Neuronal stem cell (in vitro differentiated cells): Measurements from ENCODE around the gene C7orf57.

ENCODE experiments used
- DNase-seq: peaks from one replicate; pipeline ENCODE4 v3.0.0-alpha.2; 2013; ENCODE audit warnings: low spot score
- H2AFZ ChIP-seq: one replicate; pipeline ENCODE4 v1.6.1; 2013; ENCODE audit warnings: mild to moderate bottlenecking, low read length, inconsistent platforms
- H2AK5ac ChIP-seq: 2 replicates; pipeline ENCODE4 v1.6.1; 2013; ENCODE audit warnings: low read depth, mild to moderate bottlenecking, inconsistent platforms, low read length, moderate library complexity, mixed read lengths
- H2BK120ac ChIP-seq: 2 replicates; pipeline ENCODE4 v1.6.1; 2013; ENCODE audit warnings: low read depth, mild to moderate bottlenecking, inconsistent platforms, low read length, moderate library complexity, mixed read lengths
- H2BK12ac ChIP-seq: one replicate; pipeline ENCODE4 v1.6.1; 2013; ENCODE audit warnings: low read length, inconsistent platforms
- H2BK15ac ChIP-seq: 2 replicates; pipeline ENCODE4 v1.6.1; 2013; ENCODE audit warnings: mild to moderate bottlenecking, low read length, inconsistent platforms, mixed read lengths
- H2BK5ac ChIP-seq: one replicate; pipeline ENCODE4 v1.6.1; 2013; ENCODE audit warnings: inconsistent platforms, mild to moderate bottlenecking, low read length, moderate library complexity
- H3K14ac ChIP-seq: one replicate; pipeline ENCODE4 v1.6.1; 2013; ENCODE audit warnings: low read length, inconsistent platforms
- H3K18ac ChIP-seq: 2 replicates; pipeline ENCODE4 v1.6.1; 2013; ENCODE audit warnings: low read length, inconsistent platforms
- H3K23ac ChIP-seq: 2 replicates; pipeline ENCODE4 v1.6.1; 2013; ENCODE audit warnings: low read depth, mild to moderate bottlenecking, mixed read lengths, low read length, inconsistent platforms; ENCODE audit not compliant: poor library complexity
- H3K27ac ChIP-seq: replicated peaks from 3 replicates; pipeline ENCODE4 v1.5.1; 2013; ENCODE audit warnings: low read length, inconsistent platforms
- H3K27me3 ChIP-seq, 3 experiments: 2 replicates each; pipeline ENCODE4 v1.6.1; 2013; ENCODE audit warnings: low read length in 3 of 3, mild to moderate bottlenecking in 2 of 3, inconsistent platforms in 1 of 3, low read depth in 1 of 3, mixed read lengths in 1 of 3, moderate library complexity in 1 of 3; ENCODE audit not compliant: control insufficient read depth in 3 of 3, insufficient read depth in 3 of 3
- H3K36me3 ChIP-seq, 2 donors: replicated peaks in 1 of 2; 2 replicates each; pipeline ENCODE4 v1.6.1; 2013; ENCODE audit warnings: low read length in 2 of 2; ENCODE audit not compliant: control insufficient read depth in 2 of 2, insufficient read depth in 2 of 2
- H3K4ac ChIP-seq: 2 replicates; pipeline ENCODE4 v1.6.1; 2013; ENCODE audit warnings: inconsistent platforms, mild to moderate bottlenecking, low read length, moderate library complexity
- H3K4me1 ChIP-seq, 2 donors: 1 replicate in 1 of 2; 2 replicates in 1 of 2; pipeline ENCODE4 v1.6.1; 2013; ENCODE audit warnings: low read length in 2 of 2, low read depth in 1 of 2; ENCODE audit not compliant: control insufficient read depth in 2 of 2, insufficient read depth in 1 of 2
- H3K4me2 ChIP-seq: one replicate; pipeline ENCODE4 v1.6.1; 2013; ENCODE audit warnings: mild to moderate bottlenecking, low read length, inconsistent platforms; ENCODE audit not compliant: insufficient read depth, poor library complexity, severe bottlenecking
- H3K4me3 ChIP-seq, 2 donors: 2 replicates each; pipeline ENCODE4 v1.5.1; 2013; ENCODE audit warnings: low read length in 2 of 2, mild to moderate bottlenecking in 2 of 2, inconsistent platforms in 1 of 2, moderate library complexity in 1 of 2
- H3K79me1 ChIP-seq: one replicate; pipeline ENCODE4 v1.6.1; 2013; ENCODE audit warnings: low read depth, mild to moderate bottlenecking, inconsistent platforms, low read length, moderate library complexity
- H3K9ac ChIP-seq: one replicate; pipeline ENCODE4 v1.6.1; 2013; ENCODE audit warnings: mild to moderate bottlenecking, low read depth, low read length, inconsistent platforms; ENCODE audit not compliant: poor library complexity
- H3K9me3 ChIP-seq, 2 donors: replicated peaks in 1 of 2; 2 replicates each; pipeline versions ENCODE3 to v1.6.1; 2013; ENCODE audit warnings: low read length in 2 of 2, mild to moderate bottlenecking in 2 of 2, inconsistent platforms in 1 of 2, low read depth in 1 of 2, mixed read lengths in 1 of 2, moderate library complexity in 1 of 2; ENCODE audit not compliant: control insufficient read depth in 2 of 2, insufficient read depth in 1 of 2
- H4K8ac ChIP-seq: one replicate; pipeline ENCODE4 v1.6.1; 2013; ENCODE audit warnings: low read depth, mild to moderate bottlenecking, inconsistent platforms, low read length, moderate library complexity
- H4K91ac ChIP-seq: one replicate; pipeline ENCODE4 v1.6.1; 2013; ENCODE audit warnings: low read length, low read depth, mild to moderate bottlenecking, inconsistent platforms; ENCODE audit not compliant: poor library complexity
- WGBS, 2 donors: extraction: QIAGEN DNeasy Blood & Tissue Kit; methylation state at CpG; one replicate each; pipeline ENCODE4 v1.1.7; 2013; ENCODE audit warnings: missing lambda C conversion rate in 2 of 2, mixed read lengths in 1 of 2; ENCODE audit not compliant: insufficient read length in 2 of 2, insufficient replicate concordance in 1 of 2; ENCODE audit errors: extremely low coverage in 2 of 2; 5-methylcytosine and 5-hydroxymethylcytosine counted together

The C7orf57 gene

GRCh38 chr7:48102530-48102929, 67.2 kb downstream of the C7orf57 start:
- no peak overlapping the region for H2BK120ac ChIP-seq

GRCh38 chr7:48105045-48105444, 69.7 kb downstream of the C7orf57 start:
- no peaks in the 10 kb centered on the region for H3K27me3 ChIP-seq
- no CpG with 5 or more reads among the region's 5 CpGs for WGBS, 2 donors
- H4K91ac ChIP-seq: no peak overlapping the region
- H2BK120ac ChIP-seq: no peak overlapping the region
- H3K27ac ChIP-seq: no peak overlapping the region
- H3K4me1 ChIP-seq: no peaks in the 10 kb centered on the region
- no peaks in the 10 kb centered on the region for H3K9me3 ChIP-seq
- no peak overlapping the region for H3K4ac ChIP-seq
- H3K14ac ChIP-seq: no peak overlapping the region
- H3K23ac ChIP-seq: peak overlapping the region; percentile 21
- H2BK15ac ChIP-seq: no peak overlapping the region
- no peak overlapping the region for H2AK5ac ChIP-seq
- H2AFZ ChIP-seq: no peak overlapping the region
- no peak for DNase-seq
- no peak overlapping the region for H2BK5ac ChIP-seq
- H3K18ac ChIP-seq: no peak overlapping the region
- no peak overlapping the region for H3K9ac ChIP-seq
- H4K8ac ChIP-seq: no peak overlapping the region
- H3K36me3 ChIP-seq: peaks cover 36 to 83% of the 10 kb centered on the region in 2 donors
- H3K4me2 ChIP-seq: no peak overlapping the region
- H3K4me3 ChIP-seq: no peak overlapping the region
- no peak overlapping the region for H2BK12ac ChIP-seq
- H3K79me1 ChIP-seq: no peaks in the 10 kb centered on the region

More at GRCh38 chr7:48102530-48102929, 67.2 kb downstream of the C7orf57 start:
- no peak overlapping the region for H3K4ac ChIP-seq
- H3K4me1 ChIP-seq: no peaks in the 10 kb centered on the region
- peak overlapping the region; percentile 58 for H4K91ac ChIP-seq
- no peak overlapping the region for H2AFZ ChIP-seq
- H3K4me2 ChIP-seq: no peak overlapping the region
- H4K8ac ChIP-seq: no peak overlapping the region
- H3K4me3 ChIP-seq: no peak overlapping the region
- WGBS, 2 donors: no CpG with 5 or more reads among the region's 4 CpGs
- no peak overlapping the region for H3K23ac ChIP-seq
- DNase-seq: no peak
- no peak overlapping the region for H3K27ac ChIP-seq
- no peak overlapping the region for H3K9ac ChIP-seq
- H2BK5ac ChIP-seq: no peak overlapping the region
- H2AK5ac ChIP-seq: no peak overlapping the region
- no peak overlapping the region for H3K18ac ChIP-seq
- no peaks in the 10 kb centered on the region for H3K9me3 ChIP-seq
- no peak overlapping the region for H2BK12ac ChIP-seq
- no peak overlapping the region for H2BK15ac ChIP-seq
- H3K79me1 ChIP-seq: no peaks in the 10 kb centered on the region
- H3K27me3 ChIP-seq: no peaks in the 10 kb centered on the region
- H3K14ac ChIP-seq: no peak overlapping the region
- H3K36me3 ChIP-seq: peaks cover 30 to 88% of the 10 kb centered on the region in 2 donors

- Histone ChIP-seq H3K9ac (no peak overlapping the region), H2AFZ (no peak overlapping the region), H3K27me3 (no peaks in the 10 kb centered on the region), H3K79me1 (no peaks in the 10 kb centered on the region), H3K27ac (no peak overlapping the region), H2BK120ac (no peak overlapping the region), H3K9me3 (no peaks in the 10 kb centered on the region), H2BK15ac (no peak overlapping the region), H2AK5ac (no peak overlapping the region), H3K14ac (no peak overlapping the region), H2BK12ac (no peak overlapping the region), H2BK5ac (no peak overlapping the region), H3K4ac (no peak overlapping the region), H3K4me3 (no peak overlapping the region), H4K8ac (no peak overlapping the region), H3K36me3 (peaks cover 32 to 67% of the 10 kb centered on the region in 2 donors), H4K91ac (no peak overlapping the region), H3K23ac (no peak overlapping the region), H3K4me1 (no peaks in the 10 kb centered on the region), H3K4me2 (no peak overlapping the region), H3K18ac (no peak overlapping the region)
- DNase-seq: no peak
- no CpG with 5 or more reads among the region's 29 CpGs for WGBS, 2 donors
Measured at GRCh38 chr7:48106906-48107659, 71.7 kb downstream of the C7orf57 start.

GRCh38 chr7:48107926-48108472, 72.7 kb downstream of the C7orf57 start:
- Histone ChIP-seq H3K18ac (no peak overlapping the region), H2BK15ac (no peak overlapping the region), H3K23ac (peak overlapping the region; percentile 29), H3K4me1 (no peaks in the 10 kb centered on the region), H2AK5ac (no peak overlapping the region), H4K8ac (no peak overlapping the region), H3K4me2 (no peak overlapping the region), H2BK120ac (no peak overlapping the region), H3K79me1 (no peaks in the 10 kb centered on the region), H2BK12ac (no peak overlapping the region), H3K4me3 (no peak overlapping the region), H3K14ac (no peak overlapping the region), H3K4ac (no peak overlapping the region), H3K36me3 (peaks cover 23 to 58% of the 10 kb centered on the region in 2 donors), H3K27me3 (no peaks in the 10 kb centered on the region), H3K9me3 (no peaks in the 10 kb centered on the region), H4K91ac (no peak overlapping the region), H2AFZ (no peak overlapping the region), H2BK5ac (no peak overlapping the region), H3K27ac (no peak overlapping the region), H3K9ac (no peak overlapping the region)
- WGBS, 2 donors: no CpG with 5 or more reads among the region's 18 CpGs
- no peak for DNase-seq
